Measurements from ENCODE around the gene AFF3. TPM values are rescaled to one million over a fixed set of nuclear protein-coding genes. Genes with fewer than 3 reads are reported as not detected.

AFF3 gene
- total and polyA plus RNA-seq, 2 of the 13 experiments (the other 11 are each of a cell fraction or from before 2014, with no cell fraction given): not detected

GRCh38 chr2:99507937-99508818 is 634.2 kb downstream of the AFF3 start:
- 55% methylated on average over 7 of the region's 7 CpGs for WGBS (ENCODE audit: low lambda C conversion rate)
- H3K79me2 ChIP-seq (ENCODE audit: insufficient read depth, low read length): no peaks in the 10 kb centered on the region
- no peaks in the 10 kb centered on the region for H3K4me1 ChIP-seq (ENCODE audit: insufficient read depth, low read length)
- H3K4me3 ChIP-seq (replicated peaks in 1 of 3; ENCODE audit: insufficient read depth in 1 of 3, low read depth in 2 of 3, low read length in 3 of 3): no peak overlapping the region
- H3K36me3 ChIP-seq (replicated peaks in 1 of 2; ENCODE audit: control insufficient read depth in 1 of 2, insufficient read depth in 2 of 2, low read length in 2 of 2): no peaks in the 10 kb centered on the region
- CTCF ChIA-PET (ENCODE audit: low intra/inter-chr PET ratio, low total read pairs): no interaction called here
- 0 out of 5 replicates have a peak, but pooled peaks cover 1 to 16% of the 10 kb centered on the region in 2 experiments for H3K27me3 ChIP-seq (ENCODE audit: control insufficient read depth in 1 of 2, insufficient read depth in 2 of 2, low read length in 2 of 2)
- DNase-seq (ENCODE audit: low spot score): no peak
- H3K9me3 ChIP-seq (ENCODE audit: low read length): no peaks in the 10 kb centered on the region
- POLR2A ChIA-PET: no interaction called here
- H4K20me1 ChIP-seq (ENCODE audit: insufficient read depth, low read length): no peaks in the 10 kb centered on the region
- ATAC-seq: no peak; the same call in 2 of the 3 replicates
- in situ Hi-C loops (cut with HindIII; ENCODE audit: extremely low pct_ligation_motif_present, low pct_unique_long_range_greater_than_20kb): no loop called here
- intact Hi-C loops (cut with micrococcal nuclease; ENCODE audit: unreplicated experiment): no loop called here
- H3K9ac ChIP-seq (ENCODE audit: insufficient read depth, low read depth, low read length): no peak overlapping the region
- H3K27ac ChIP-seq (ENCODE audit: extremely low read length, insufficient read depth, low read length): no peak overlapping the region
- H2AFZ ChIP-seq (ENCODE audit: low read length): no peak overlapping the region
- TF ChIP-seq NFE2L2 (IDR thresholded peaks at IDR 0.05; ENCODE audit: low read length) (0 out of 2 replicates have a peak, but pooled peaks have one; percentile 28), SNAPC2 (CRISPR knock-in tag; IDR thresholded peaks at IDR 0.05) (no peak), ISL2 (CRISPR knock-in tag; IDR thresholded peaks at IDR 0.05) (no peak), NCOR1 (IDR thresholded peaks at IDR 0.05; ENCODE audit: borderline replicate concordance, low read length) (no peak), ZNF264 (CRISPR knock-in tag; IDR thresholded peaks at IDR 0.05) (no peak), ATM (IDR thresholded peaks at IDR 0.05; ENCODE audit: borderline replicate concordance) (no peak), CSRNP2 (CRISPR knock-in tag; conservative IDR thresholded peaks at IDR 0.05; ENCODE audit: low read depth) (no peak), FOXA3 (CRISPR knock-in tag; IDR thresholded peaks at IDR 0.05) (peak; percentile 48; the same call in 1 of the 2 replicates), KLF12 (CRISPR knock-in tag; IDR thresholded peaks at IDR 0.05; ENCODE audit: borderline replicate concordance) (no peak), GATA4 (IDR thresholded peaks at IDR 0.05; ENCODE audit: borderline replicate concordance, low read depth) (no peak), PLSCR1 (CRISPR knock-in tag; IDR thresholded peaks at IDR 0.05; ENCODE audit: borderline replicate concordance) (no peak)
- TF ChIP-seq, protein P1, sequence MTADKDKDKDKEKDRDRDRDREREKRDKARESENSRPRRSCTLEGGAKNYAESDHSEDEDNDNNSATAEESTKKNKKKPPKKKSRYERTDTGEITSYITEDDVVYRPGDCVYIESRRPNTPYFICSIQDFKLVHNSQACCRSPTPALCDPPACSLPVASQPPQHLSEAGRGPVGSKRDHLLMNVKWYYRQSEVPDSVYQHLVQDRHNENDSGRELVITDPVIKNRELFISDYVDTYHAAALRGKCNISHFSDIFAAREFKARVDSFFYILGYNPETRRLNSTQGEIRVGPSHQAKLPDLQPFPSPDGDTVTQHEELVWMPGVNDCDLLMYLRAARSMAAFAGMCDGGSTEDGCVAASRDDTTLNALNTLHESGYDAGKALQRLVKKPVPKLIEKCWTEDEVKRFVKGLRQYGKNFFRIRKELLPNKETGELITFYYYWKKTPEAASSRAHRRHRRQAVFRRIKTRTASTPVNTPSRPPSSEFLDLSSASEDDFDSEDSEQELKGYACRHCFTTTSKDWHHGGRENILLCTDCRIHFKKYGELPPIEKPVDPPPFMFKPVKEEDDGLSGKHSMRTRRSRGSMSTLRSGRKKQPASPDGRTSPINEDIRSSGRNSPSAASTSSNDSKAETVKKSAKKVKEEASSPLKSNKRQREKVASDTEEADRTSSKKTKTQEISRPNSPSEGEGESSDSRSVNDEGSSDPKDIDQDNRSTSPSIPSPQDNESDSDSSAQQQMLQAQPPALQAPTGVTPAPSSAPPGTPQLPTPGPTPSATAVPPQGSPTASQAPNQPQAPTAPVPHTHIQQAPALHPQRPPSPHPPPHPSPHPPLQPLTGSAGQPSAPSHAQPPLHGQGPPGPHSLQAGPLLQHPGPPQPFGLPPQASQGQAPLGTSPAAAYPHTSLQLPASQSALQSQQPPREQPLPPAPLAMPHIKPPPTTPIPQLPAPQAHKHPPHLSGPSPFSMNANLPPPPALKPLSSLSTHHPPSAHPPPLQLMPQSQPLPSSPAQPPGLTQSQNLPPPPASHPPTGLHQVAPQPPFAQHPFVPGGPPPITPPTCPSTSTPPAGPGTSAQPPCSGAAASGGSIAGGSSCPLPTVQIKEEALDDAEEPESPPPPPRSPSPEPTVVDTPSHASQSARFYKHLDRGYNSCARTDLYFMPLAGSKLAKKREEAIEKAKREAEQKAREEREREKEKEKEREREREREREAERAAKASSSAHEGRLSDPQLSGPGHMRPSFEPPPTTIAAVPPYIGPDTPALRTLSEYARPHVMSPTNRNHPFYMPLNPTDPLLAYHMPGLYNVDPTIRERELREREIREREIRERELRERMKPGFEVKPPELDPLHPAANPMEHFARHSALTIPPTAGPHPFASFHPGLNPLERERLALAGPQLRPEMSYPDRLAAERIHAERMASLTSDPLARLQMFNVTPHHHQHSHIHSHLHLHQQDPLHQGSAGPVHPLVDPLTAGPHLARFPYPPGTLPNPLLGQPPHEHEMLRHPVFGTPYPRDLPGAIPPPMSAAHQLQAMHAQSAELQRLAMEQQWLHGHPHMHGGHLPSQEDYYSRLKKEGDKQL (CRISPR knock-in tag; IDR thresholded peaks at IDR 0.05; ENCODE audit: low read depth): no peak
- TF ChIP-seq, protein P2, sequence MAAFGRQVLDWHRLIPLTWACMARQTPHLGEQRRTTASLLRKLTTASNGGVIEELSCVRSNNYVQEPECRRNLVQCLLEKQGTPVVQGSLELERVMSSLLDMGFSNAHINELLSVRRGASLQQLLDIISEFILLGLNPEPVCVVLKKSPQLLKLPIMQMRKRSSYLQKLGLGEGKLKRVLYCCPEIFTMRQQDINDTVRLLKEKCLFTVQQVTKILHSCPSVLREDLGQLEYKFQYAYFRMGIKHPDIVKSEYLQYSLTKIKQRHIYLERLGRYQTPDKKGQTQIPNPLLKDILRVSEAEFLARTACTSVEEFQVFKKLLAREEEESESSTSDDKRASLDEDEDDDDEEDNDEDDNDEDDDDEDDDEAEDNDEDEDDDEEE (CRISPR knock-in tag; IDR thresholded peaks at IDR 0.05): no peak
- H3K4me2 ChIP-seq (ENCODE audit: low read depth, low read length): no peak overlapping the region
- FAIRE-seq: no peak
- no TSS peak for BruUV-seq (replicated peaks)

Data from HepG2 (cell line).